Liver (tissue), 9 donors: ENCODE measurements around the gene MN1. TPM values are rescaled to one million over a fixed set of nuclear protein-coding genes. Genes with fewer than 3 reads are reported as not detected.

ENCODE experiments used
- DNase-seq: peaks from one replicate; pipeline ENCODE4 v3.0.0-alpha.2; 2017; ENCODE audit warnings: low spot score
- H3K27ac ChIP-seq, 2 donors: one replicate each; pipeline ENCODE4 v1.7.0; 2013; ENCODE audit warnings: inconsistent platforms in 2 of 2, low read length in 2 of 2, control low read depth in 1 of 2, low read depth in 1 of 2, mild to moderate bottlenecking in 1 of 2
- H3K27me3 ChIP-seq, 4 donors: one replicate each; pipeline versions ENCODE4 v1.6.1 to v1.7.0; 2013; ENCODE audit warnings: low read length in 3 of 4, inconsistent platforms in 1 of 4, mild to moderate bottlenecking in 1 of 4, moderate library complexity in 1 of 4; ENCODE audit not compliant: control insufficient read depth in 4 of 4, insufficient read depth in 4 of 4
- H3K36me3 ChIP-seq, 4 donors: one replicate each; pipeline versions ENCODE4 v1.6.1 to v1.7.0; 2013; ENCODE audit warnings: low read length in 3 of 4, mild to moderate bottlenecking in 3 of 4, low read depth in 1 of 4, moderate library complexity in 1 of 4; ENCODE audit not compliant: control insufficient read depth in 4 of 4, insufficient read depth in 3 of 4
- H3K4me1 ChIP-seq, 4 donors: one replicate each; pipeline versions ENCODE4 v1.6.1 to v1.7.0; 2013; ENCODE audit warnings: low read length in 3 of 4, mild to moderate bottlenecking in 3 of 4, moderate library complexity in 1 of 4; ENCODE audit not compliant: control insufficient read depth in 4 of 4, insufficient read depth in 4 of 4
- H3K4me3 ChIP-seq, 3 donors: one replicate each; pipeline versions ENCODE4 v1.6.1 to v1.7.0; 2013; ENCODE audit warnings: low read length in 3 of 3, control low read depth in 1 of 3, low read depth in 1 of 3, mild to moderate bottlenecking in 1 of 3
- H3K9ac ChIP-seq, 2 donors: one replicate each; pipeline ENCODE4 v1.7.0; 2013; ENCODE audit warnings: low read length in 2 of 2, mild to moderate bottlenecking in 2 of 2, moderate library complexity in 2 of 2, control low read depth in 1 of 2, low read depth in 1 of 2
- H3K9me3 ChIP-seq, 4 donors: one replicate each; pipeline versions ENCODE4 v1.6.1 to v1.7.0; 2013; ENCODE audit warnings: low read length in 3 of 4; ENCODE audit not compliant: control insufficient read depth in 4 of 4
- ATF3 ChIP-seq: IDR thresholded peaks from 2 replicates; pipeline ENCODE4 v1.6.1; 2016; ENCODE audit warnings: antibody characterized with exemption
- CTCF ChIP-seq: fragments of 150-350 bp; IDR thresholded peaks from 2 replicates; pipeline ENCODE4 v1.5.1; 2017; ENCODE audit warnings: improper control_type of control experiment, low read depth, low read length; ENCODE audit not compliant: missing input control
- EGR1 ChIP-seq, 2 donors: IDR thresholded peaks; 2 replicates each; pipeline ENCODE4 v1.6.1; 2016 to 2018; ENCODE audit warnings: antibody characterized with exemption in 2 of 2, low read depth in 2 of 2
- FOXA1 ChIP-seq: IDR thresholded peaks from 2 replicates; pipeline ENCODE4 v1.6.1; 2016; ENCODE audit warnings: antibody characterized with exemption
- FOXA2 ChIP-seq: IDR thresholded peaks from 2 replicates; pipeline ENCODE4 v1.6.1; 2016; ENCODE audit warnings: antibody characterized with exemption
- HNF4A ChIP-seq, 2 donors: conservative IDR thresholded peaks; 2 replicates each; pipeline ENCODE4 v1.6.1; 2016; ENCODE audit warnings: antibody characterized with exemption in 2 of 2, mild to moderate bottlenecking in 2 of 2
- HNF4G ChIP-seq: IDR thresholded peaks from 2 replicates; pipeline ENCODE4 v1.6.1; 2016; ENCODE audit warnings: antibody characterized with exemption
- JUND ChIP-seq, 2 donors: IDR thresholded peaks; 2 replicates each; pipeline ENCODE4 v1.6.1; 2016; ENCODE audit warnings: antibody characterized with exemption in 2 of 2
- MAX ChIP-seq: IDR thresholded peaks from 2 replicates; pipeline ENCODE4 v1.6.1; 2016; ENCODE audit warnings: antibody characterized with exemption
- NR2F2 ChIP-seq: IDR thresholded peaks from 2 replicates; pipeline ENCODE4 v1.6.1; 2016; ENCODE audit warnings: antibody characterized with exemption
- RAD21 ChIP-seq, 2 donors: IDR thresholded peaks; 2 replicates each; pipeline ENCODE4 v1.6.1; 2016; ENCODE audit warnings: antibody characterized with exemption in 2 of 2, mild to moderate bottlenecking in 2 of 2
- TAF1 ChIP-seq: conservative IDR thresholded peaks from 2 replicates; pipeline ENCODE4 v1.6.1; 2016; ENCODE audit warnings: antibody characterized with exemption, mild to moderate bottlenecking
- YY1 ChIP-seq: IDR thresholded peaks from 2 replicates; pipeline ENCODE4 v1.6.1; 2016; ENCODE audit warnings: antibody characterized with exemption, mild to moderate bottlenecking
- WGBS: extraction: QIAGEN DNeasy Blood & Tissue Kit; methylation state at CpG from one replicate; pipeline ENCODE4 v1.1.7; 2013; 5-methylcytosine and 5-hydroxymethylcytosine counted together
- polyA plus RNA-seq, 2 donors: library from polyadenylated mRNA; stranded (reverse) in 1 of 2; unstranded in 1 of 2; fragments of 200-250 nt in 1 of 2; fragments of >200 nt in 1 of 2; fragmentation: Nextera tagmentation in 1 of 2; extraction: Ambion mirVana in 1 of 2; gene quantifications; one replicate each; pipeline versions ENCODE4 v1.2.1 to v1.2.3, GENCODE V29; 2013 to 2015
- total RNA-seq, 2 donors: library from RNA; depleted of rRNA; stranded (reverse); fragments of >200 nt; gene quantifications; one replicate each; pipeline ENCODE4 v1.2.3, GENCODE V29; 2014
- TF ChIP-seq, protein P1 (sequence below): IDR thresholded peaks from 2 replicates; pipeline ENCODE4 v1.6.1; 2016; ENCODE audit warnings: antibody characterized with exemption
- donor health status: healthy.
- donor health status: healthy.
- donor health status: healthy.
- donor health status: healthy.
- donor health status: healthy.

MN1 gene
- total and polyA plus RNA-seq, 4 donors, result 0.10 to 0.33 (median 0.21) TPM

DNA sequence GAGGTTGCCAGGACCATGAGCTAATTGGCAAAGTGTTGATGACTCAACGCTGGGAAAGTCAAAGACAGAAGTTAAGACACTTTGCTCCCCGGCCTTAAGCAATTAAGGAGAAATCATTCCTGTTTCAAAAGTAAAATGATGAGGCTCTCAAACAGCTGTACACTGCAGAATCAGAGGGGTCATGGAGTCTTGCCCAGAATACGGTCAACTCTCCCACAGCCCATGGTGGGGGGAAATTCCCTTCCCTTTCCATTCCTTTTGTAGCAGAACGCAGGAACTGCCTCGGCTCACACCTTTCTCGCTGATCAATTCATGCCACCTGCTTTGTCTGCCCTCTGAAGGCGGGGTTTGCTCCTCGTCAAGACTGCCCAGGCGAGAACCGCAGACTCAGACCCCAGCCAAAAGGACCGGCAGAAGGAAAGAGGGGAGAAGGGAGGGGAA lies 52.8 kb downstream of the MN1 start:
- TF ChIP-seq HNF4G, result no peak
- no peak for TF ChIP-seq TAF1
- no peak for TF ChIP-seq FOXA2
- TF ChIP-seq MAX, result no peak
- no peak for TF ChIP-seq EGR1 (IDR thresholded peaks at IDR 0.05; ENCODE audit: low read depth in 2 of 2)
- TF ChIP-seq YY1, result no peak
- TF ChIP-seq ATF3, result no peak
- TF ChIP-seq JUND (IDR thresholded peaks at IDR 0.05), result no peak
- no peak for TF ChIP-seq NR2F2
- TF ChIP-seq, protein P1, sequence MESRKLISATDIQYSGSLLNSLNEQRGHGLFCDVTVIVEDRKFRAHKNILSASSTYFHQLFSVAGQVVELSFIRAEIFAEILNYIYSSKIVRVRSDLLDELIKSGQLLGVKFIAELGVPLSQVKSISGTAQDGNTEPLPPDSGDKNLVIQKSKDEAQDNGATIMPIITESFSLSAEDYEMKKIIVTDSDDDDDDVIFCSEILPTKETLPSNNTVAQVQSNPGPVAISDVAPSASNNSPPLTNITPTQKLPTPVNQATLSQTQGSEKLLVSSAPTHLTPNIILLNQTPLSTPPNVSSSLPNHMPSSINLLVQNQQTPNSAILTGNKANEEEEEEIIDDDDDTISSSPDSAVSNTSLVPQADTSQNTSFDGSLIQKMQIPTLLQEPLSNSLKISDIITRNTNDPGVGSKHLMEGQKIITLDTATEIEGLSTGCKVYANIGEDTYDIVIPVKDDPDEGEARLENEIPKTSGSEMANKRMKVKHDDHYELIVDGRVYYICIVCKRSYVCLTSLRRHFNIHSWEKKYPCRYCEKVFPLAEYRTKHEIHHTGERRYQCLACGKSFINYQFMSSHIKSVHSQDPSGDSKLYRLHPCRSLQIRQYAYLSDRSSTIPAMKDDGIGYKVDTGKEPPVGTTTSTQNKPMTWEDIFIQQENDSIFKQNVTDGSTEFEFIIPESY, result no peak
- TF ChIP-seq CTCF, result no peak
- TF ChIP-seq FOXA1, result no peak
- H3K27me3 ChIP-seq, result peaks cover 0 to 4% (median 0%) of the 10 kb centered on the region in 4 donors
- H3K27ac ChIP-seq, result no peak overlapping the region
- DNase-seq, result no peak
- 32% methylated on average over 11 of the region's 11 CpGs for WGBS
- peaks cover 0 to 3% (median 0%) of the 10 kb centered on the region in 4 donors for H3K9me3 ChIP-seq
- no peak overlapping the region for H3K9ac ChIP-seq
- H3K36me3 ChIP-seq, result no peaks in the 10 kb centered on the region
- no peak overlapping the region for H3K4me3 ChIP-seq
- H3K4me1 ChIP-seq, result no peaks in the 10 kb centered on the region

DNA sequence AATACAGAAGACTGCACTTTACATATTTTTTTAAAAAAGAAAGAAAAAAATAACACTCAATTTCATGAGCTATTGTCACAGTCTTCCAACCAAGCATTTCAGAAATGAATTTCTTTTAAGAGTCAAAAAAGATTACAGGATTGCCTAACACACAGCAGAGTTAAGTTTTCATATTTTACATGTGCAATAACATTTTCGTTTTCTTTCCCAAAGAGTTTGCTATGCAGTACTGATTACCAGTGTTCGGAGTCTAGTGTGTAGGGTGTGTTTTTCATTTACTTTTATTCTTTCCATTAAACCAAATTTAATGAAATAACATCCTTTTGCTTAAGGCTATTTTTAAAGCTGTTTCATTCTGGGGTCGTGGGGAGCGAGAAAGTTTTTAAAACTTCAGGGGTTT lies 53.2 kb downstream of the MN1 start:
- H3K36me3 ChIP-seq, result no peaks in the 10 kb centered on the region
- WGBS, result 65% methylated on average over 4 of the region's 4 CpGs
- peaks cover 0 to 4% (median 0%) of the 10 kb centered on the region in 4 donors for H3K27me3 ChIP-seq
- H3K4me1 ChIP-seq, result no peaks in the 10 kb centered on the region
- H3K27ac ChIP-seq, result no peak overlapping the region
- no peak for DNase-seq
- peaks cover 0 to 3% (median 0%) of the 10 kb centered on the region in 4 donors for H3K9me3 ChIP-seq
- H3K9ac ChIP-seq, result no peak overlapping the region
- no peak overlapping the region for H3K4me3 ChIP-seq
- TF ChIP-seq NR2F2 (no peak), TAF1 (no peak), HNF4A (conservative IDR thresholded peaks at IDR 0.05) (no peak), RAD21 (IDR thresholded peaks at IDR 0.05) (no peak)
- TF ChIP-seq, protein P1, result no peak
